Glutamatergic neuron (in vitro differentiated cells): Measurements from ENCODE around the gene KRT73. TPM values are rescaled to one million over a fixed set of nuclear protein-coding genes. Genes with fewer than 3 reads are reported as not detected.

ENCODE experiments used
- DNase-seq: peaks from one replicate; pipeline ENCODE4 v3.0.0; 2022
- H3K27ac Mint-ChIP-seq: one replicate; pipeline ENCODE4 v1.8.0; 2020; ENCODE audit warnings: mild to moderate bottlenecking, mixed read lengths, inconsistent platforms; ENCODE audit not compliant: unreplicated experiment
- H3K27me3 Mint-ChIP-seq: one replicate; pipeline ENCODE4 v1.8.0; 2020; ENCODE audit warnings: mild to moderate bottlenecking, moderate library complexity, mixed read lengths, inconsistent platforms; ENCODE audit not compliant: unreplicated experiment
- H3K36me3 Mint-ChIP-seq: one replicate; pipeline ENCODE4 v1.8.0; 2020; ENCODE audit warnings: mild to moderate bottlenecking, mixed read lengths, inconsistent platforms; ENCODE audit not compliant: unreplicated experiment
- H3K4me1 Mint-ChIP-seq: one replicate; pipeline ENCODE4 v1.8.0; 2020; ENCODE audit warnings: mild to moderate bottlenecking, low read depth, mixed read lengths, inconsistent platforms; ENCODE audit not compliant: unreplicated experiment
- H3K4me3 Mint-ChIP-seq: one replicate; pipeline ENCODE4 v1.8.0; 2020; ENCODE audit warnings: mild to moderate bottlenecking, mixed read lengths, inconsistent platforms; ENCODE audit not compliant: unreplicated experiment
- H3K9me3 Mint-ChIP-seq: one replicate; pipeline ENCODE4 v1.8.0; 2020; ENCODE audit warnings: mild to moderate bottlenecking, moderate library complexity, mixed read lengths, inconsistent platforms; ENCODE audit not compliant: unreplicated experiment
- CTCF ChIP-seq: fragments of 200-600 bp; sonication (generic); IDR thresholded peaks from one replicate; pipeline ENCODE4 v1.5.0; 2021; ENCODE audit not compliant: partially characterized antibody, unreplicated experiment
- total RNA-seq: library from RNA; stranded (reverse); fragmentation: NEBNext Ultra II Directional; extraction: Animal tissue kit (Norgen Biotek cat#: 25700); gene quantifications from one replicate; pipeline ENCODE4 v1.2.1, GENCODE V29; 2021; ENCODE audit not compliant: unreplicated experiment

Gene KRT73
- total RNA-seq, 1 donor from 2014 or later = not detected

GRCh38 chr12:52647601-52648000 lies 29.2 kb upstream of the KRT73 start:
- Mint-ChIP-seq H3K4me1 (no peaks in the 10 kb centered on the region), H3K9me3 (peaks cover 7% of the 10 kb centered on the region), H3K36me3 (no peaks in the 10 kb centered on the region), H3K27me3 (no peaks in the 10 kb centered on the region), H3K27ac (no peak overlapping the region), H3K4me3 (no peak overlapping the region)
- no peak for TF ChIP-seq CTCF
- DNase-seq = no peak

GRCh38 chr12:52646613-52647012 lies 28.3 kb upstream of the KRT73 start:
- H3K4me1 Mint-ChIP-seq = no peaks in the 10 kb centered on the region
- no peaks in the 10 kb centered on the region for H3K27me3 Mint-ChIP-seq
- TF ChIP-seq CTCF = no peak
- H3K36me3 Mint-ChIP-seq = no peaks in the 10 kb centered on the region
- no peak overlapping the region for H3K4me3 Mint-ChIP-seq
- peaks cover 7% of the 10 kb centered on the region for H3K9me3 Mint-ChIP-seq
- H3K27ac Mint-ChIP-seq = no peak overlapping the region
- no peak for DNase-seq

DNA sequence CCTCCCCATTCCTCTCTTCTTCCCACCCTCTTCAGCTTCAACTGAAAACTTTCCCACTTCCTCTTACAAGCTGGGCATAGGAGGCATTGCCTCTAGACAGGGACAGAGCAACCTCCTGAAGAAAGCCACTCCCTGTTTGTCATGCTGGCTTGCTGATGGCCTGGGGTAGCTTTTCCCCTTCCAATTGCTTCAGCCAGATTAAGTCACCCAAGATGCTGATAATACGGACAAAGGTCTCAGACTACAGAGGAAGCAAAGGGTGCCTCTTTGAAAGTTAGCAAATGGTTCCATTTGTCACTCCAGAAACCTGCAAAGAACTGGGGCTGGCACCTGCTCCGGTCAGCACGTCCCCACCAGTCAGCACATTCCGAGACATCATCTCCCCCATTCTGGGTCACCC lies 27.6 kb upstream of the KRT73 start:
- TF ChIP-seq CTCF = no peak
- no peaks in the 10 kb centered on the region for H3K27me3 Mint-ChIP-seq

GRCh38 chr12:52645120-52645761 lies 26.9 kb upstream of the KRT73 start:
- H3K27me3 Mint-ChIP-seq = no peaks in the 10 kb centered on the region
- no peak for TF ChIP-seq CTCF
- DNase-seq = no peak
- peaks cover 7% of the 10 kb centered on the region for H3K9me3 Mint-ChIP-seq
- no peak overlapping the region for H3K4me3 Mint-ChIP-seq
- H3K36me3 Mint-ChIP-seq = no peaks in the 10 kb centered on the region
- H3K4me1 Mint-ChIP-seq = no peaks in the 10 kb centered on the region
- no peak overlapping the region for H3K27ac Mint-ChIP-seq

More for the DNA sequence above, 27.6 kb upstream of the KRT73 start:
- Mint-ChIP-seq H3K9me3 (peaks cover 7% of the 10 kb centered on the region), H3K36me3 (no peaks in the 10 kb centered on the region), H3K4me3 (no peak overlapping the region), H3K27ac (no peak overlapping the region), H3K4me1 (no peaks in the 10 kb centered on the region)
- no peak for DNase-seq

- H3K27me3 Mint-ChIP-seq = no peaks in the 10 kb centered on the region
- no peaks in the 10 kb centered on the region for H3K36me3 Mint-ChIP-seq
- H3K27ac Mint-ChIP-seq = no peak overlapping the region
- no peak for DNase-seq
- H3K9me3 Mint-ChIP-seq = peaks cover 7% of the 10 kb centered on the region
- TF ChIP-seq CTCF = no peak
- no peaks in the 10 kb centered on the region for H3K4me1 Mint-ChIP-seq
- H3K4me3 Mint-ChIP-seq = no peak overlapping the region
Measured at GRCh38 chr12:52644078-52644415, 25.7 kb upstream of the KRT73 start.
